ENCODE measurements around the gene CD99. TPM values are rescaled to one million over a fixed set of nuclear protein-coding genes. Genes with fewer than 3 reads are reported as not detected.

CD99 gene, protein sequence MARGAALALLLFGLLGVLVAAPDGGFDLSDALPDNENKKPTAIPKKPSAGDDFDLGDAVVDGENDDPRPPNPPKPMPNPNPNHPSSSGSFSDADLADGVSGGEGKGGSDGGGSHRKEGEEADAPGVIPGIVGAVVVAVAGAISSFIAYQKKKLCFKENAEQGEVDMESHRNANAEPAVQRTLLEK
- total RNA-seq: 122 TPM

DNA sequence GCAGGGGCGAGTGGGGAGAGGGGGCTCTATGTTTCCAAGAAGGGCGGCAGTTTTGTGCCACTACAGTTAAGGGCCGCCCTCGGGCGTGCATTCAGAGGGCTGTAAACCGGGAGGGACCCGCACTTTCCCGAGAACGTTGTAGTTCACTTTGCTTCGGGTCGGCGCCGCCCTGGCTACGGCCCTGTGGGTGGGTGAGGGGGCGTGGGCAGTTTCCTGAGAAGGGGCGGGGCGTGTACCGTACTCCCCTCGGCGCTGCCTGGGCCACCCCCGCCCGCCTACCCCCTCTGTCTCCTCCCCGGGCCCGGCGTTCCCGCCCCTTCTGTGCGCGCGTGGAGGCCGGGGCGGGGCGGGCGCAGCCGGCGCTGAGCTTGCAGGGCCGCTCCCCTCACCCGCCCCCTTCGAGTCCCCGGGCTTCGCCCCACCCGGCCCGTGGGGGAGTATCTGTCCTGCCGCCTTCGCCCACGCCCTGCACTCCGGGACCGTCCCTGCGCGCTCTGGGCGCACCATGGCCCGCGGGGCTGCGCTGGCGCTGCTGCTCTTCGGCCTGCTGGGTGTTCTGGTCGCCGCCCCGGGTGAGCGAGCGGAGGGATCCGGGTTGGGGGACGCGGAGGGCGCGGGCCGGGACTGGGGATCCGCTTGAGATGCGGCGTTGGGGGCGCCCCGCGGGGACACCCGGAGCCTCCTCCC lies at the start of gene CD99:
CD99 (plus strand) TSS at position 440 of the 687 bp plus-strand sequence; CDS start at position 506, 66 bp downstream.
- H3K9ac ChIP-seq (ENCODE audit: low read depth in 1 of 3, low read length in 3 of 3): peak within 1 kb of the TSS; percentile 91 to 95 (median 94)

DNA sequence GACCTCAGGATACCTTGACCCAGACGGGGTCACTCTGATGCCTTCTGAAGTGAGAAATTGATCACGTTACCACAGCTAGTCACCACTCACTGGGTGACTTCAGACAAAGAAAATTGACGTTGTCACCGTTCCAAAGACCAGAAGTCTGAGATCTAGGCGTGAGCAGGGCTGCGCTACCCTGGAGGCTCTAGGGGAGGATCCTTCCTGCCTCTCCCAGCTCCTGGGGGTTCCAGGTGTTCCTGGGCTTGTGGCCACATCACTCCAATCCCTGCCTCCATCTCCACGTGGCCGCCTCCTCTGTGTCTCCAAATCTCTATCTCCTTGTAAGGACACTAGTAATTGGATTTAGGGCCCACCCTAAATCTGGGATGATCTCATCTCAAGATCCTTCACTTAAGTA lies 48.9 kb upstream of the CD99 start:
- Histone ChIP-seq H3K27me3 (ENCODE audit: control insufficient read depth in 3 of 3, insufficient read depth in 3 of 3, low read length in 3 of 3) (no peaks in the 10 kb centered on the region), H3K4me3 (ENCODE audit: low read length in 3 of 3) (no peak overlapping the region), H3K9me3 (ENCODE audit: control insufficient read depth in 3 of 3, low read length in 3 of 3) (no peaks in the 10 kb centered on the region), H3K9ac (ENCODE audit: low read depth in 1 of 3, low read length in 3 of 3) (no peak overlapping the region), H3K27ac (ENCODE audit: low read depth, low read length) (no peak overlapping the region), H3K4me1 (ENCODE audit: control insufficient read depth in 3 of 3, insufficient read depth in 3 of 3, low read length in 3 of 3) (no peaks in the 10 kb centered on the region), H3K36me3 (ENCODE audit: control insufficient read depth in 3 of 3, insufficient read depth in 3 of 3, low read length in 3 of 3) (peaks cover 2 to 15% (median 6%) of the 10 kb centered on the region in 3 donors)

More for the DNA sequence above, at the start of gene CD99:
- peaks cover 0 to 6% (median 0%) of the 10 kb centered on the region in 3 donors for H3K36me3 ChIP-seq (ENCODE audit: control insufficient read depth in 3 of 3, insufficient read depth in 3 of 3, low read length in 3 of 3)
- H3K9me3 ChIP-seq (ENCODE audit: control insufficient read depth in 3 of 3, low read length in 3 of 3): no peaks in the 10 kb centered on the region
- peak within 1 kb of the TSS; percentile 85 to 88 (median 86) for H3K4me3 ChIP-seq (ENCODE audit: low read length in 3 of 3)
- H3K27me3 ChIP-seq (ENCODE audit: control insufficient read depth in 3 of 3, insufficient read depth in 3 of 3, low read length in 3 of 3): no peaks in the 10 kb centered on the region
- H3K27ac ChIP-seq (ENCODE audit: low read depth, low read length): peak within 1 kb of the TSS; percentile 85
- peaks cover 35 to 39% (median 36%) of the 10 kb centered on the region in 3 donors for H3K4me1 ChIP-seq (ENCODE audit: control insufficient read depth in 3 of 3, insufficient read depth in 3 of 3, low read length in 3 of 3)

DNA sequence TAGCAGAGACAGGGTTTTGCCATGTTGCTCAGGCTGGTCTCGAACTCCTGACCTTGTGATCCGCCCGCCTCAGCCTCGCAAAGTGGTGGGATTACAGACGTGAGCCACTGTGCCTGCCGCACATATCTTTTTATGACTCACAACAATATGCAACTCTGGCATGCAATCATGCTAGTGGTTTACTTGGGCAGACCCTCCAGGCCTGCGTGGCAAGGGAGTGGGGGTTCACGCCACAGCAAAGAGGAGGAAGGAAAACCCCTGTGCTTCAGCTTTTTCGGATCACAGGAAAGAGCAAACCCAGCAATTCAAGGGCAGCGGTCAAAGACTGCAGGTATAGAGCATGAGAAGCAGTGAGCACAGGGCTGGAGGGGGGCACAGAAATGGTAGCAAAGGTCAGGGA lies 48.3 kb upstream of the CD99 start:
- Histone ChIP-seq H3K4me1 (ENCODE audit: control insufficient read depth in 3 of 3, insufficient read depth in 3 of 3, low read length in 3 of 3) (no peaks in the 10 kb centered on the region), H3K9ac (ENCODE audit: low read depth in 1 of 3, low read length in 3 of 3) (no peak overlapping the region), H3K4me3 (ENCODE audit: low read length in 3 of 3) (no peak overlapping the region), H3K36me3 (ENCODE audit: control insufficient read depth in 3 of 3, insufficient read depth in 3 of 3, low read length in 3 of 3) (peaks cover 2 to 15% (median 6%) of the 10 kb centered on the region in 3 donors), H3K27me3 (ENCODE audit: control insufficient read depth in 3 of 3, insufficient read depth in 3 of 3, low read length in 3 of 3) (no peaks in the 10 kb centered on the region), H3K27ac (ENCODE audit: low read depth, low read length) (no peak overlapping the region), H3K9me3 (ENCODE audit: control insufficient read depth in 3 of 3, low read length in 3 of 3) (no peaks in the 10 kb centered on the region)

DNA sequence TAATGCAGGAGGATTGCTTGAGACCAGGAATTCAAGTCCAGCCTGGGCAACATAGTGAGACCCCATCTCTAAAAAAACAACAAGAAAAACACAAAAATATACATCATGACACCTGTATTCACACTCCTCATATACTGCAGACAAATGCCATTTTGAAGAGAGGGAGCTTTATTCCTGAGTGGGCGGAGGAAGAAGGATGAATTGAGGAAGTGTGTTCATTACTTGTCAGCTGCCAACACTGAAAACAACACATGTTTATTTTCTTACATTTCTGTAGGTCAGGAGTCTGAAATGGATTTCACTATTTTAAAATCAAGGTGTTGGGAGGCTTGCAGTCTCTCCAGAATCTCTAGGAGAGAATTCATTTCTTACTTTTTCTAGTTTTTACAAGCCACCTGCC lies 47.2 kb upstream of the CD99 start:
- Histone ChIP-seq H3K27me3 (ENCODE audit: control insufficient read depth in 3 of 3, insufficient read depth in 3 of 3, low read length in 3 of 3) (no peaks in the 10 kb centered on the region), H3K9me3 (ENCODE audit: control insufficient read depth in 3 of 3, low read length in 3 of 3) (no peaks in the 10 kb centered on the region), H3K9ac (ENCODE audit: low read depth in 1 of 3, low read length in 3 of 3) (no peak overlapping the region), H3K4me1 (ENCODE audit: control insufficient read depth in 3 of 3, insufficient read depth in 3 of 3, low read length in 3 of 3) (no peaks in the 10 kb centered on the region), H3K4me3 (ENCODE audit: low read length in 3 of 3) (no peak overlapping the region), H3K36me3 (ENCODE audit: control insufficient read depth in 3 of 3, insufficient read depth in 3 of 3, low read length in 3 of 3) (peaks cover 2 to 12% (median 6%) of the 10 kb centered on the region in 3 donors), H3K27ac (ENCODE audit: low read depth, low read length) (no peak overlapping the region)

DNA sequence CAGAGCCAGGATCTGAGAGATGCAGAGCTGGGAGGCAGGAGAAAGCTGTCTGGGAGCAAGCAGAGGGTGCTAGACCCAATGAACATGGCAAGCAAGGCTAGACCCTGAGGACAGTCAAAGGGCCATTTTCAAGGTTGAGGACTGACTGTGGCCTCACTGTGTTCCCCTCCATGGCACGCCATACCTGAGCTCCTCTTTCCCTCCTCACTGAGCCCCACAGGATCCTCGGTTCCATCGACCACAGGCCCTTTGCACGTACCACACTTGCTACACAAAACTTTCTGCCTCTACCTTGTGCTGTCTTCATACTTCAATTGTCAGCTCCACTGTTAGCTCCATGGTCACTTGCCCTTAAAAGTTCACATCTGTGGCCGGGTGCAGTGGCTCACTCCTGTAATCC lies 45.5 kb upstream of the CD99 start:
- no peak overlapping the region for H3K9ac ChIP-seq (ENCODE audit: low read depth in 1 of 3, low read length in 3 of 3)
- H3K36me3 ChIP-seq (ENCODE audit: control insufficient read depth in 3 of 3, insufficient read depth in 3 of 3, low read length in 3 of 3): peaks cover 0 to 11% (median 2%) of the 10 kb centered on the region in 3 donors
- no peak overlapping the region for H3K27ac ChIP-seq (ENCODE audit: low read depth, low read length)
- H3K27me3 ChIP-seq (ENCODE audit: control insufficient read depth in 3 of 3, insufficient read depth in 3 of 3, low read length in 3 of 3): no peaks in the 10 kb centered on the region
- no peaks in the 10 kb centered on the region for H3K4me1 ChIP-seq (ENCODE audit: control insufficient read depth in 3 of 3, insufficient read depth in 3 of 3, low read length in 3 of 3)
- no peak overlapping the region for H3K4me3 ChIP-seq (ENCODE audit: low read length in 3 of 3)
- H3K9me3 ChIP-seq (ENCODE audit: control insufficient read depth in 3 of 3, low read length in 3 of 3): no peaks in the 10 kb centered on the region

DNA sequence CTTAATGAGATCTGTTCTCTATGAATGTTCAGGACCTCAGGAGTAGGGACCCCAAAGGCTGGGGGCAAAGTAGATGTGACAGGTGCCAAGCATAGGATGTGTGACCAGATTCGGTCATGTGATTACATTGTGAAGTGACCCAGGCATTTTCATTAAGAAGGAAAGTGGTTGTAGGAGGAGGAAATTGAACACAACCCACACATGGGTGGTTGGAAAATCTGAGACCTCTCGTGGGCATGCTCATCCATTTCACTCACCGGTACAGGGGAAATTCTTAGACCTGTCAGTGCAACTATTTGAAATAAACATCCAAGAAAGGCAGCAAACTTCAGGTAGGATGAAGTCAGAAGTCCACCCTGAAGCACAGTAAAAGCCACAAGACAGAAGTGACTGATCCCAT lies 43.5 kb upstream of the CD99 start:
- H3K27me3 ChIP-seq (ENCODE audit: control insufficient read depth in 3 of 3, insufficient read depth in 3 of 3, low read length in 3 of 3): no peaks in the 10 kb centered on the region
- H3K36me3 ChIP-seq (ENCODE audit: control insufficient read depth in 3 of 3, insufficient read depth in 3 of 3, low read length in 3 of 3): peaks cover 0 to 3% (median 0%) of the 10 kb centered on the region in 3 donors
- no peak overlapping the region for H3K9ac ChIP-seq (ENCODE audit: low read depth in 1 of 3, low read length in 3 of 3)
- H3K9me3 ChIP-seq (ENCODE audit: control insufficient read depth in 3 of 3, low read length in 3 of 3): no peaks in the 10 kb centered on the region
- H3K4me3 ChIP-seq (ENCODE audit: low read length in 3 of 3): no peak overlapping the region
- H3K4me1 ChIP-seq (ENCODE audit: control insufficient read depth in 3 of 3, insufficient read depth in 3 of 3, low read length in 3 of 3): no peaks in the 10 kb centered on the region
- no peak overlapping the region for H3K27ac ChIP-seq (ENCODE audit: low read depth, low read length)

DNA sequence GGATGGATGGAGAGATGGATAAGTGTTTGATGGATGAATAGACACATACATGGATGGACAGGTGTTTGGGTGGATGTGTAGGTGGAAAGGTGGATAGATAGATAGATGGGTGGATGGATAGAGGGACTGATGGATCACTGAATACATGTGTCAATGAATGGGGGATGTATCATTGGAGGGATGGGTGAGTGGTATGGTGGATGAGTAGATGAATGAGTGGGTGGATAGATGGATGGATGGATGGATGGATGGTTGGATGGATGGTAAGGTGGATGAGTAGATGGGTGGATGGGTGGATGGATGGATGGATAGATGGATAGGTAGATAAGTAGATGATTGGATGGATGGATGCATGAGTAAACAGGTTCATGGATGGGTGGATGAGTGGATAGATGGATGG lies 41.1 kb upstream of the CD99 start:
- H3K36me3 ChIP-seq (ENCODE audit: control insufficient read depth in 3 of 3, insufficient read depth in 3 of 3, low read length in 3 of 3): peaks cover 0 to 3% (median 0%) of the 10 kb centered on the region in 3 donors
- H3K27me3 ChIP-seq (ENCODE audit: control insufficient read depth in 3 of 3, insufficient read depth in 3 of 3, low read length in 3 of 3): no peaks in the 10 kb centered on the region
- no peaks in the 10 kb centered on the region for H3K9me3 ChIP-seq (ENCODE audit: control insufficient read depth in 3 of 3, low read length in 3 of 3)
- H3K4me1 ChIP-seq (ENCODE audit: control insufficient read depth in 3 of 3, insufficient read depth in 3 of 3, low read length in 3 of 3): no peaks in the 10 kb centered on the region
- no peak overlapping the region for H3K27ac ChIP-seq (ENCODE audit: low read depth, low read length)
- H3K9ac ChIP-seq (ENCODE audit: low read depth in 1 of 3, low read length in 3 of 3): no peak overlapping the region
- no peak overlapping the region for H3K4me3 ChIP-seq (ENCODE audit: low read length in 3 of 3)

DNA sequence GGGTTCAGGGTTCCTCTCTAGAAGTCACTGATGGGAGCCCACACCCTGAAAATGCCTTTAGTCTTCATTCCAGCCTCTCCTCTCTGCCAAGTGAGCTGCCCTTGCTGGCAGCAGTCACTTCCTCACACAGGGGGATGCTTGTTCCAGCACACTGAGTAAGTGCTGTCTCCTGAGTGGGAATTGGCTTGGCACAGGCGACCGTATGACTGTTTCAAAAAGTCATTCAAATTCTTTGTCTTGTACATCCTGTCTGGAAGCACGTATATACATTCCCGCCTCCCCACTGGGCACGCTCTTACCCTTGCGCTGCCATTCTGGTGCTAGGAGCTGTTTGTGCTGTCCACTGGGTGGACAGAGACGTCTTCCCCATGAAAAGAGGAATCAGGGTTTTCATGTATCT lies 40.2 kb upstream of the CD99 start:
- H3K9me3 ChIP-seq (ENCODE audit: control insufficient read depth in 3 of 3, low read length in 3 of 3): no peaks in the 10 kb centered on the region
- H3K9ac ChIP-seq (ENCODE audit: low read depth in 1 of 3, low read length in 3 of 3): no peak overlapping the region
- no peaks in the 10 kb centered on the region for H3K4me1 ChIP-seq (ENCODE audit: control insufficient read depth in 3 of 3, insufficient read depth in 3 of 3, low read length in 3 of 3)
- H3K36me3 ChIP-seq (ENCODE audit: control insufficient read depth in 3 of 3, insufficient read depth in 3 of 3, low read length in 3 of 3): peaks cover 0 to 3% (median 0%) of the 10 kb centered on the region in 3 donors
- no peak overlapping the region for H3K27ac ChIP-seq (ENCODE audit: low read depth, low read length)
- H3K4me3 ChIP-seq (ENCODE audit: low read length in 3 of 3): no peak overlapping the region
- H3K27me3 ChIP-seq (ENCODE audit: control insufficient read depth in 3 of 3, insufficient read depth in 3 of 3, low read length in 3 of 3): no peaks in the 10 kb centered on the region

DNA sequence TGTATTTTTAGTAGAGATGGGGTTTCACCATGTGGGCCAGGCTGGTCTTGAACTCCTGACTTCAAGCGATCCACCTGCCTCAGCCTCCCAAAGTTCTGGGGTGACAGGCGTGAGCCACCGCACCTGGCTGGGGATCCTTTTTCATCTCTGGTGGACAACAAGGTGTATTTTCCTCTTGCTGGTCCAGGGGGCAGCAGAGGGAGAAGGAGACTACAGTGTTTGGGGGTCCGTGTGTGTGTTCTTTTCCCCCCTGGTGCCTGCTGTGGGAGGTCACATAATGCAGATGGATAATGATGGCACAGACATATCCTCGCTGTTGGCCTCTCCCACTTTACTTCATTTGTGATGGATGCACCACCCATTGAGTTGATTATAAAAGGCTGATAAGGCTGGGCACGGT lies 39.0 kb upstream of the CD99 start:
- no peaks in the 10 kb centered on the region for H3K9me3 ChIP-seq (ENCODE audit: control insufficient read depth in 3 of 3, low read length in 3 of 3)

More for the DNA sequence above, 39.0 kb upstream of the CD99 start:
- Histone ChIP-seq H3K4me1 (ENCODE audit: control insufficient read depth in 3 of 3, insufficient read depth in 3 of 3, low read length in 3 of 3) (no peaks in the 10 kb centered on the region), H3K36me3 (ENCODE audit: control insufficient read depth in 3 of 3, insufficient read depth in 3 of 3, low read length in 3 of 3) (no peaks in the 10 kb centered on the region), H3K4me3 (ENCODE audit: low read length in 3 of 3) (no peak overlapping the region), H3K9ac (ENCODE audit: low read depth in 1 of 3, low read length in 3 of 3) (no peak overlapping the region), H3K27ac (ENCODE audit: low read depth, low read length) (no peak overlapping the region), H3K27me3 (ENCODE audit: control insufficient read depth in 3 of 3, insufficient read depth in 3 of 3, low read length in 3 of 3) (no peaks in the 10 kb centered on the region)

All from skeletal muscle tissue (tissue), 4 donors.